HG03175 (cell line): ENCODE data around the gene PIEZO2.

ENCODE experiments used
- ATAC-seq: cut with Tn5 transposase; IDR thresholded peaks from one replicate; pipeline ENCODE4 v1.9.1; 2021; ENCODE audit warnings: mild to moderate bottlenecking, moderate library complexity; ENCODE audit not compliant: unreplicated experiment

Gene PIEZO2

GRCh38 chr18:10907749-10908148 lies 241.6 kb downstream of the PIEZO2 start:
- ATAC-seq: no peak

DNA sequence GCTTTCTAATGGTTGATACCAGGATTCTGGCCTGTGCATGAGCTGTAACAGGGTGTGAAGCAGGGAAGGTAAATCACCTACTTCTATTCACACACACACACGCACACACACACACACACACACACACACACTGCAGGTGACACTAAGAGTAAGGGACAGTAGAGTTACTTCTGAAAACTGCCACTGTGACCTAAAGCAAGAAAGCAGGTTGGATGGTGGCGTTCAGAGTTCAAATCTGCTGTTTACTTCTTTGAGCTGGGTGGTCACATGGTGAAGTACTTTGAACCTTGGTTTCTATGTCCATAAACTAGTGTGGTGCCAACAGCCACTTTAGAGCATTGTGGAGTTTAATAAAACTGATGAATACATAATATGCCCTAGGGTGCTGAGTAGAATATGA lies 248.0 kb downstream of the PIEZO2 start:
- no peak for ATAC-seq

GRCh38 chr18:10900435-10900834 lies 248.9 kb downstream of the PIEZO2 start:
- no peak for ATAC-seq

DNA sequence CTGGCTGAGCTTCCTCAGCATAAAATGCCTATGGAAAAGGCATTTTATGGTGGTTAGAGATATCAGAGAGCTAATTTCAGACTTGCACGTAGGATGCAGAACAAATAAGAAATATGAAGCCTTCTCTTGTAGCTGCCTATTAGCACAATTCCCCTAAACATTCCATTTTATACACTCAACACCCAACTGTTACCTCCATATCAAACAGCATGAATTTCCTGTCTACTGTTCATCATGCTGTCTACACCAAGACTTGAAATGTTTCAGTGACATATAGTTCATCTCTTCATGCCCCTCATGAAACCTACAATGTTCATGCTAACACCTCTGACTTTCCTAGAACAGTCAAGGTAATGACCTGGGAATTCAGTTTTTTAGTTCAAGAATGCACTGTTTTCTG lies 249.9 kb downstream of the PIEZO2 start:
- no peak for ATAC-seq

- ATAC-seq: no peak
These were observed 250.9 kb downstream of the PIEZO2 start for GRCh38 chr18:10898417-10898974.

- ATAC-seq: no peak
These were observed 252.5 kb downstream of the PIEZO2 start for GRCh38 chr18:10896851-10897250.

DNA sequence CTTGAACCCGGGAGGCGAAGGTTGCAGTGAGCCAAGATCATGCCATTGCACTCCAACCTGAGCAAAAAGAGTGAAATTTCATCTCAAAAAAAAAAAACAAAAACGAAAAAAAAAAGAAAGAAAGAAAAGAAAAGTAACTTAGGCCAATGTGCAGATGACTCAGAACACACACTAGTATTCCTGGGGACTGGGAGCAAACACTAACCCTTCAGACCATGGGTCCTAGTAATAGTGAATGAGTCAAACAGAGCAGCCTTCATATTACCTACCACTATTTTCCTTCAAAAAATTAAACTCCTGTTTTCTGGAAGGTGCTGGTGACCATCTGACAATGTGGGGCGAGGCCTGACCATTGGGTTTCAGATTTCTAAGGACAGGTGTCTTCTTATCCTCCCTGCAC lies 253.4 kb downstream of the PIEZO2 start:
- ATAC-seq: no peak

GRCh38 chr18:10894501-10894900 lies 254.9 kb downstream of the PIEZO2 start:
- no peak for ATAC-seq

GRCh38 chr18:10893761-10894160 lies 255.6 kb downstream of the PIEZO2 start:
- ATAC-seq: no peak

DNA sequence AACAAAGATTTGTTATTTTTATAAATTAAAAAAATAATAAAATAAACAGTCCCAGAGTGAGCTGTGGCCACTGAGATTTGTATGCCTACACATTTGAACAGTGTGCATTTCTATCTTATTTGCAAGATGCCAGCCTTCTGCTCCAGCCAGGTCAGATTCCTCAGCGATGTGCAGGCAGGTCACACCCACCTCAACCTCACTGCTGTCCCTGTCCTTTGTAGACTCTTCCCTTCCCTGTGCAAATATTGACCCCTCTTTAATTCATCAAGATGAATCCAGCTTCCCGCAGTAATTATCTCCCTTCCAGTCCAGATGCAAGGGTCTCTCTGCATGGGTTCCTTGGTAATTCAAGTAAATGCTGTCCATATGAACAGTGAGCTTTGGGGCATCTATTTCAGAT lies 256.2 kb downstream of the PIEZO2 start:
- no peak for ATAC-seq

DNA sequence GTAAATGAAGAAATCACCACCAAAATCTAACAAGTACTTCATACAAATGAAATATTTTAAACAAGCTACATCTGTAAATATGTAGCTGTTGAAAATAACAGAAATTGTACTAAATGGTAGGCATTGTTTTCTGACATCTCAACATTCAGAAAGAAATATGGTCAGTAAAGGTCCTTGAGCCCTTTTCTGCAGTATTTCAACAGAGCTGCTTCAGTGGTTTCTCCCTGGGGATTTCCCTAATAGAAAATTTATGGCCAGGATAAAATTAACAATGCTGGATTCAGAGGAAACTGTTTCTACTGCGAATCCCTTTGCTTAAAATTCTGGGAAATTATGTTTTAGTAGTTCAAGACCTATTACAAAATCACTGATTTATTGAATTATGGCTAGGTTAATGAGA lies 256.6 kb downstream of the PIEZO2 start:
- ATAC-seq: no peak

- ATAC-seq: no peak
These were observed 259.3 kb downstream of the PIEZO2 start for GRCh38 chr18:10890022-10890421.

DNA sequence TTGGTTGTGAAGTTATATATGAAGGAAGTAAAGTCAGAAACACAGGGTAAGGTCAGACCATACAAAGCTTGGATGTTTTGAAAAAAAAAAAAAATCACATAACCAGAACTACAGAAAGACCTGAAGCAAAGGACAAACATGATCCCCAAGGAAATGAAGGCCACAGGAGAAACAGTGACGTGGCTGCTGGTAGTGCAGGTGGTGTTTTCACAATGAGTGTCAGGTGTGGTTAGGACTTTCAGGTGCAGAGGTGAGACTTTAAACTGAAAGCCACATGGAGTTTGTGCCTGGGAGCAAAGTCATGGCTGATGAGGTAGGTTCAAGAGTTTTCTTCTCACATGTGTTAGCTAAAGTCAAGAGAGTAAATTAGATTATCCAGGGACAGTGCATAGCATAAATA lies 270.7 kb downstream of the PIEZO2 start:
- peak; percentile 73 for ATAC-seq

GRCh38 chr18:10877987-10878386 lies 271.4 kb downstream of the PIEZO2 start:
- peak; percentile 39 for ATAC-seq

- ATAC-seq: no peak
These were observed 273.6 kb downstream of the PIEZO2 start for GRCh38 chr18:10875811-10876210.

DNA sequence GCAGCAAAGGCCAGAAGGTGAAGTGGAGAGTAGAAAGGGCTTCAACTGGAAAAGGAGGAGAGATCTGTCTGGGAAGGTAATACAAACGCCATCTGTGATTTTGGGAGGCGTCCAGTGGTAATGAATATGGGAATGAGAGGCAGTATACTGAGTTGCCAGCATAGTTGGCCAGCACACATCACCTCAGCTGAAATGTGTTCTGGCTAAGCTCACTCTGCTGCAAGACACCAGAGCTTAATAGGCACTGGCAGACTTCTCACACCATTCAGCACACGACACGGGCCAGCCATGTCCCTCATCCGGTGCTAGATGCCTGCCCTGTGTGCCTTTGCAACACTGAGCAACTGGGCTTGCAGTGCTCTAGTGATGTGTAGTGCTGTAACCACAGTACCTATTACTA lies 277.1 kb downstream of the PIEZO2 start:
- ATAC-seq: no peak

- ATAC-seq: no peak
These were observed 284.6 kb downstream of the PIEZO2 start for GRCh38 chr18:10864722-10865121.

GRCh38 chr18:10863026-10863425 lies 286.3 kb downstream of the PIEZO2 start:
- no peak for ATAC-seq

DNA sequence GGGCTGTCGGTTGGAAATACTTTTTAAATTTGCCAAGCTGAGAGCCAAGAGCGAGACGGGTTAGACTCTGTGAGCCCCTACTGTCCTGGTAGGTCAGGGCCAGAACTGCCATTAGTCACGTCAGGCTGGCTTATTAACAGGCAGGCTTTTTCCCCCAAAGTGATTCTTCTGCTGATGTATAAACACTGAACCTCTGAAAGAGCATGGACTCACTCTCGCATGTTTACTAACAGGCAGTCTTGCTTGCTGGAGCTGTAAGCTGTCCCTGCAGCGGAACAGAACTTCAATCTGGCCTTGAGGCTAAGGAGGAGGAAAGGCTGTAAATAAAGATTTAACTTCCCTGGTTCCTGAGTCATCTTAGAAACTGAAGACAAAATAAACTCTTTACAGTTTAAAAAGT lies 288.4 kb downstream of the PIEZO2 start:
- no peak for ATAC-seq

- ATAC-seq: no peak
These were observed 289.0 kb downstream of the PIEZO2 start for GRCh38 chr18:10860382-10860781.

DNA sequence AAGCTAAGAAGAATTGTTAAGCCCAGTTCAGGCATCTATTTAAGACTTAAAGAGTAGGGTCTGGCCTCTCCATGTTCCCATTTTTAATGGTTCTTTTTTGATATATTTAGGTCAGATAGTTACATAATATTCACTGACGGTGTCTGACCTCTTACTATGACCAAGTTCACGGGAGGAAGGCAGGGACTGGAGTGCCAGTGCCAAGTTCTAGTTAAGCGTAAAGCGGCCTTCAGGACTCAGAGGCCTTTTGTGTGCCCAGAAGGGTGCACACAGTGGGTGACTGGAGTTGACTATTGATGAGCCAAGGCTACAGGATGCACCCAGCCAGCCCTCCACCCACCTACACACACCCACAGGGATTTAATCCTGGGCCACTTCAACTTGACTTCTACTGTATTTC lies 290.9 kb downstream of the PIEZO2 start:
- ATAC-seq: no peak

GRCh38 chr18:10856132-10856531 lies 293.2 kb downstream of the PIEZO2 start:
- ATAC-seq: no peak
